Measurements from ENCODE around the gene CAMK2B. TPM values are rescaled to one million over a fixed set of nuclear protein-coding genes. Genes with fewer than 3 reads are reported as not detected.

The CAMK2B gene
- total and polyA plus RNA-seq, 7 experiments from 2014 or later, result 0.12 to 0.61 TPM; not detected in 5

GRCh38 chr7:44346063-44346462 lies 20.7 kb upstream of the CAMK2B start:
- H3K27ac Mint-ChIP-seq, result no peak overlapping the region
- peaks cover 14 to 40% (median 30%) of the 10 kb centered on the region in 5 donors for H3K27me3 Mint-ChIP-seq
- intact Hi-C loops (cut with micrococcal nuclease), result no loop called here
- Histone ChIP-seq H3K27ac (ENCODE audit: low read depth, low read length) (no peak overlapping the region), H3K27me3 (ENCODE audit: control insufficient read depth in 2 of 2, insufficient read depth in 2 of 2, low read length in 2 of 2) (no peaks in the 10 kb centered on the region), H3K36me3 (ENCODE audit: control insufficient read depth in 2 of 3, insufficient read depth in 3 of 3, low read length in 3 of 3) (no peaks in the 10 kb centered on the region), H3K9me3 (ENCODE audit: control insufficient read depth in 2 of 3, low read length in 3 of 3) (no peaks in the 10 kb centered on the region), H3K4me1 (ENCODE audit: control insufficient read depth in 2 of 2, insufficient read depth in 2 of 2, low read length in 2 of 2) (no peaks in the 10 kb centered on the region), H3K4me3 (ENCODE audit: low read length) (no peak overlapping the region)
- ChIA-PET CTCF (no interaction called here), POLR2A (no interaction called here)
- DNase-seq, result no peak
- no peak overlapping the region for H3K4me3 Mint-ChIP-seq
- H3K4me1 Mint-ChIP-seq, result no peaks in the 10 kb centered on the region
- peaks cover 0 to 12% (median 0%) of the 10 kb centered on the region in 5 donors for H3K36me3 Mint-ChIP-seq
- peaks cover 0 to 35% (median 10%) of the 10 kb centered on the region in 11 donors for H3K9me3 Mint-ChIP-seq
- no peak for ATAC-seq

DNA sequence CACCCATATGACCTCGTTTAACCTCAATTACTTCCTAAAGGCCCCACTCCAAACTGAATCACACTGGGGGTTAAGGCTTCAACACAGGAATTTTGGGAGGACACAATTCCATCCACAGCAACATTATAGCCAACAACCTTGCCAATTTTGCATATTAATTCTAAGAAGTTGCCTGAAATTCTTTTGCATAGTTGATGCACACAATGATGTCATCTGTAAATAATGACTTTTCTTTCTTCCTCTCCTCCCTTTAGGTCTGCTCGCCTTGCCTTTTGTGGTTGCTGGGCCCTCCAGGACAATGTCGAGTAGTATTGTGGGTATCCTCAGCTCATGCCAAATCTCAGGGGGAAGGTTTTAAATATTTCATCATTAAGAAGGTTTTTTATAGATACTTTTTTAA lies 16.0 kb upstream of the CAMK2B start:
- Histone ChIP-seq H3K9me3 (ENCODE audit: control insufficient read depth in 2 of 3, low read length in 3 of 3) (peaks cover 0 to 3% (median 0%) of the 10 kb centered on the region in 3 experiments), H3K27ac (ENCODE audit: low read depth, low read length) (no peak overlapping the region), H3K4me3 (ENCODE audit: low read length) (no peak overlapping the region), H3K36me3 (ENCODE audit: control insufficient read depth in 2 of 3, insufficient read depth in 3 of 3, low read length in 3 of 3) (no peaks in the 10 kb centered on the region), H3K4me1 (ENCODE audit: control insufficient read depth in 2 of 2, insufficient read depth in 2 of 2, low read length in 2 of 2) (no peaks in the 10 kb centered on the region), H3K27me3 (ENCODE audit: control insufficient read depth in 2 of 2, insufficient read depth in 2 of 2, low read length in 2 of 2) (no peaks in the 10 kb centered on the region)
- Mint-ChIP-seq H3K9me3 (peaks cover 5 to 60% (median 12%) of the 10 kb centered on the region in 11 donors), H3K4me1 (no peaks in the 10 kb centered on the region), H3K27me3 (peaks cover 5 to 42% (median 17%) of the 10 kb centered on the region in 5 donors), H3K36me3 (peaks cover 0 to 3% (median 0%) of the 10 kb centered on the region in 5 donors), H3K4me3 (no peak overlapping the region), H3K27ac (no peak overlapping the region)
- DNase-seq (no peak), ATAC-seq (no peak)
- POLR2A ChIA-PET, result no interaction called here
- CTCF ChIA-PET, result no interaction called here
- intact Hi-C loops (cut with micrococcal nuclease), result no loop called here

DNA sequence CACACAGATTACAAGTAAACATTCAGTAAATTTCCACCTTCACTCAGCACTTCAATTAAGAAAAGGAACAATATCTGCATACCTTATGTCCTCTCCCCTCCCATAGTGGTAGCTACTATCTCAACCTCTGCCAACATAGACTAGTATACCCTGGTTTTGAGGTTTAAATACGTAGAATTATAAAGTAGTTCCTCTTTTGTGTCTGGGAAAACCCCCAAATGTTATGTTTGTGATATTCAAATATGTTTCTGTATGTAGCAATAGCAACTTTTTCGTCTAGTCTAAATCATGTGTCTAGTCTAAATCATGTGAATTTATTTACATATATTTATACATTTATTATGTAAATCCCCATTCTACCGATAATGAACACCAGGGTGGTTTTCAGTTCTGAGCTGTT lies 13.2 kb upstream of the CAMK2B start:
- H3K27ac Mint-ChIP-seq, result no peak overlapping the region
- Histone ChIP-seq H3K4me1 (ENCODE audit: control insufficient read depth in 2 of 2, insufficient read depth in 2 of 2, low read length in 2 of 2) (no peaks in the 10 kb centered on the region), H3K27ac (ENCODE audit: low read depth, low read length) (no peak overlapping the region), H3K27me3 (ENCODE audit: control insufficient read depth in 2 of 2, insufficient read depth in 2 of 2, low read length in 2 of 2) (no peaks in the 10 kb centered on the region), H3K4me3 (ENCODE audit: low read length) (no peak overlapping the region), H3K36me3 (ENCODE audit: control insufficient read depth in 2 of 3, insufficient read depth in 3 of 3, low read length in 3 of 3) (no peaks in the 10 kb centered on the region), H3K9me3 (ENCODE audit: control insufficient read depth in 2 of 3, low read length in 3 of 3) (peaks cover 0 to 5% (median 0%) of the 10 kb centered on the region in 3 experiments)
- POLR2A ChIA-PET, result no interaction called here
- H3K4me3 Mint-ChIP-seq, result no peak overlapping the region
- DNase-seq (no peak), ATAC-seq (peak; percentile 68)
- peaks cover 9 to 58% (median 17%) of the 10 kb centered on the region in 11 donors for H3K9me3 Mint-ChIP-seq
- H3K4me1 Mint-ChIP-seq, result no peaks in the 10 kb centered on the region
- H3K27me3 Mint-ChIP-seq, result peaks cover 0 to 27% (median 3%) of the 10 kb centered on the region in 5 donors
- CTCF ChIA-PET, result no interaction called here
- intact Hi-C loops (cut with micrococcal nuclease), result no loop called here
- H3K36me3 Mint-ChIP-seq, result peaks cover 2 to 10% (median 6%) of the 10 kb centered on the region in 5 donors

DNA sequence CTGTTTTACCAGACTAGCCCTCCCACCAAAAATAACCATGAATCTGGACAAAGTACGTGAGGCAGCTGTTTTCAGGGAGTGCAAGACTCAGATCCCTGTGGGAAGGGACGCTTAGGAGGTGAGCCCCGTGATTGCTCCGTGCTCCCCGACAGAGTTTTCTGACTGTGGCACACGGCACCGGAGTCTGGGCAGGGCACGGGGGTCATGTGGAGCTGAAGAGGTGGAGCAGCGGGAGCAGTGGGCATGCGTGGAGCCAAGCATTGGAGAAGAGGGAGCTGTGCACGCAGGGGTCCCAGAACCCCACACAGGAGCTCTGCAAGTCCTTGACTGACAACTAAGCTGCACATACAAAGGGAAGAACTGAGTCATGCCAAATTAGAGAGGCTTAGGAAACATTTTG lies 11.1 kb upstream of the CAMK2B start:
- Histone ChIP-seq H3K36me3 (ENCODE audit: control insufficient read depth in 2 of 3, insufficient read depth in 3 of 3, low read length in 3 of 3) (no peaks in the 10 kb centered on the region), H3K4me3 (ENCODE audit: low read length) (no peak overlapping the region), H3K4me1 (ENCODE audit: control insufficient read depth in 2 of 2, insufficient read depth in 2 of 2, low read length in 2 of 2) (no peaks in the 10 kb centered on the region), H3K9me3 (ENCODE audit: control insufficient read depth in 2 of 3, low read length in 3 of 3) (peaks cover 0 to 5% (median 0%) of the 10 kb centered on the region in 3 experiments), H3K27ac (ENCODE audit: low read depth, low read length) (no peak overlapping the region), H3K27me3 (ENCODE audit: control insufficient read depth in 2 of 2, insufficient read depth in 2 of 2, low read length in 2 of 2) (no peaks in the 10 kb centered on the region)
- Mint-ChIP-seq H3K4me3 (no peak overlapping the region), H3K36me3 (peaks cover 2 to 10% (median 6%) of the 10 kb centered on the region in 5 donors), H3K27ac (no peak overlapping the region), H3K27me3 (peaks cover 0 to 28% (median 3%) of the 10 kb centered on the region in 5 donors), H3K4me1 (no peaks in the 10 kb centered on the region), H3K9me3 (peaks cover 9 to 48% (median 17%) of the 10 kb centered on the region in 11 donors)
- DNase-seq (no peak), ATAC-seq (no peak)
- POLR2A ChIA-PET, result no interaction called here
- intact Hi-C loops (cut with micrococcal nuclease), result no loop called here
- CTCF ChIA-PET, result no interaction called here

DNA sequence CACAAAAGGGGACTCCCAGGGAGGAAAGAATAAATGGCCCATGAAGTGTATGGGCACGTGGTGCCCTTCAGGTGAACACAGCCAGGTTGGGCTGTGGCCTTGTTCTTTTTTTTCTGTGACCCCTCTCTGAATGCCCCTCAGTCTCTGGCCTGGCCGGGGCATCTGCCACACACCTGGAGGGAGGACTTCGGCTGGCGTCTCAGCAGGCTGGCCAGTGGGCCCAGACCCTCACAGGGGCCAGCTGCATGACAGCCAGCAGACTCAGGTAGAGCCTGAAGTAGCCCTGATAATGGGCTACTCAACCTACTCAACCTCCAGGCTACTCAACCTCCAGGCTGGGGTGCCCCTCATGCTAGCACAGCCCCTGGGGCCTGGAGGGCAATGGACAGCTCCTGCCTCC lies 9.8 kb upstream of the CAMK2B start:
- H3K36me3 ChIP-seq (ENCODE audit: control insufficient read depth in 2 of 3, insufficient read depth in 3 of 3, low read length in 3 of 3), result no peaks in the 10 kb centered on the region
- no peaks in the 10 kb centered on the region for H3K4me1 Mint-ChIP-seq
- H3K27me3 Mint-ChIP-seq, result peaks cover 0 to 34% (median 3%) of the 10 kb centered on the region in 5 donors
- no peak overlapping the region for H3K27ac Mint-ChIP-seq
- H3K27ac ChIP-seq (ENCODE audit: low read depth, low read length), result no peak overlapping the region
- ATAC-seq (no peak), DNase-seq (no peak)
- ChIA-PET CTCF (no interaction called here), POLR2A (no interaction called here)
- H3K4me1 ChIP-seq (ENCODE audit: control insufficient read depth in 2 of 2, insufficient read depth in 2 of 2, low read length in 2 of 2), result no peaks in the 10 kb centered on the region
- no peak overlapping the region for H3K4me3 Mint-ChIP-seq
- H3K9me3 ChIP-seq (ENCODE audit: control insufficient read depth in 2 of 3, low read length in 3 of 3), result peaks cover 0 to 5% (median 0%) of the 10 kb centered on the region in 3 experiments
- no peak overlapping the region for H3K4me3 ChIP-seq (ENCODE audit: low read length)
- peaks cover 2 to 10% (median 6%) of the 10 kb centered on the region in 5 donors for H3K36me3 Mint-ChIP-seq
- H3K9me3 Mint-ChIP-seq, result peaks cover 9 to 45% (median 17%) of the 10 kb centered on the region in 11 donors
- intact Hi-C loops (cut with micrococcal nuclease), result no loop called here
- H3K27me3 ChIP-seq (ENCODE audit: control insufficient read depth in 2 of 2, insufficient read depth in 2 of 2, low read length in 2 of 2), result no peaks in the 10 kb centered on the region

DNA sequence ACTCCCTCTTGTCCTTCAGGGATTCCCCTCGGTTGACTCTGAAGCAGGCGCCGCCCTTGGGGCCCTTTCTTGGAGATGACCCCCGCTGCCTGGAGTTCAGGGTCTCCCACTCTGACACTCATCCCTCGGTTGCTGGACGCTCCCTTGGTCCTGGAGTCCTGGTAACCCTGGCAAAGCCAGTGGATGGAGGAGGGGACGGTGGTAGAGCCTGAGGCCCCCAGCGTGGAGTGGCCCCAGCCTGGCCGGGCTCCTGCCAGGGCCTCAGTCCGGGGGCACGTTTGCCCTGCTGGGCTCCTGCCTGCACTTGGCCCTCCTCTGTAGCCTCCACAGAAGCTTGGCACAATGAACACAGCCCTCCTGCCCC lies 9.3 kb upstream of the CAMK2B start:
- DNase-seq (no peak), ATAC-seq (no peak)
- intact Hi-C loops (cut with micrococcal nuclease), result no loop called here
- H3K27ac ChIP-seq (ENCODE audit: low read depth, low read length), result no peak overlapping the region
- Mint-ChIP-seq H3K27me3 (peaks cover 0 to 36% (median 3%) of the 10 kb centered on the region in 5 donors), H3K36me3 (peaks cover 2 to 10% (median 6%) of the 10 kb centered on the region in 5 donors), H3K9me3 (peaks cover 9 to 43% (median 17%) of the 10 kb centered on the region in 11 donors), H3K4me1 (no peaks in the 10 kb centered on the region), H3K4me3 (no peak overlapping the region), H3K27ac (no peak overlapping the region)
- no peaks in the 10 kb centered on the region for H3K36me3 ChIP-seq (ENCODE audit: control insufficient read depth in 2 of 3, insufficient read depth in 3 of 3, low read length in 3 of 3)
- CTCF ChIA-PET, result no interaction called here
- H3K4me1 ChIP-seq (ENCODE audit: control insufficient read depth in 2 of 2, insufficient read depth in 2 of 2, low read length in 2 of 2), result no peaks in the 10 kb centered on the region
- H3K9me3 ChIP-seq (ENCODE audit: control insufficient read depth in 2 of 3, low read length in 3 of 3), result peaks cover 0 to 5% (median 0%) of the 10 kb centered on the region in 3 experiments
- no peak overlapping the region for H3K4me3 ChIP-seq (ENCODE audit: low read length)
- H3K27me3 ChIP-seq (ENCODE audit: control insufficient read depth in 2 of 2, insufficient read depth in 2 of 2, low read length in 2 of 2), result no peaks in the 10 kb centered on the region
- POLR2A ChIA-PET, result no interaction called here

GRCh38 chr7:44333911-44334733 lies 8.7 kb upstream of the CAMK2B start:
- H3K9me3 ChIP-seq (ENCODE audit: control insufficient read depth in 2 of 3, low read length in 3 of 3), result peaks cover 0 to 5% (median 0%) of the 10 kb centered on the region in 3 experiments
- ATAC-seq (no peak), DNase-seq (no peak)
- Mint-ChIP-seq H3K9me3 (peaks cover 9 to 37% (median 17%) of the 10 kb centered on the region in 11 donors), H3K4me1 (no peaks in the 10 kb centered on the region), H3K27me3 (peaks cover 0 to 33% (median 3%) of the 10 kb centered on the region in 5 donors), H3K4me3 (no peak overlapping the region), H3K27ac (no peak overlapping the region), H3K36me3 (peaks cover 2 to 10% (median 6%) of the 10 kb centered on the region in 5 donors)
- H3K36me3 ChIP-seq (ENCODE audit: control insufficient read depth in 2 of 3, insufficient read depth in 3 of 3, low read length in 3 of 3), result no peaks in the 10 kb centered on the region
- H3K4me1 ChIP-seq (ENCODE audit: control insufficient read depth in 2 of 2, insufficient read depth in 2 of 2, low read length in 2 of 2), result no peaks in the 10 kb centered on the region
- H3K4me3 ChIP-seq (ENCODE audit: low read length), result no peak overlapping the region
- H3K27ac ChIP-seq (ENCODE audit: low read depth, low read length), result no peak overlapping the region
- ChIA-PET POLR2A (no interaction called here), CTCF (no interaction called here)
- no peaks in the 10 kb centered on the region for H3K27me3 ChIP-seq (ENCODE audit: control insufficient read depth in 2 of 2, insufficient read depth in 2 of 2, low read length in 2 of 2)
- intact Hi-C loops (cut with micrococcal nuclease), result no loop called here

Data from naive thymus-derived CD4-positive, alpha-beta T cell (primary cell).